IMR-90 (cell line): ENCODE results near the gene LMOD1. TPM values are rescaled to one million over a fixed set of nuclear protein-coding genes. Genes with fewer than 3 reads are reported as not detected.

Experiments used
- polyA plus RNA-seq, 3 experiments: library from polyadenylated mRNA; depleted of rRNA; stranded (reverse); fragments of >200 nt; gene quantifications; 2 replicates each; pipeline ENCODE4 v1.2.3, GENCODE V29; 2012; ENCODE audit warnings: low replicate concordance in 1 of 3
- total RNA-seq: library from RNA; depleted of rRNA; stranded (reverse); fragments of >200 nt; gene quantifications from 2 replicates; pipeline ENCODE4 v1.2.3, GENCODE V29; 2012
- TF ChIP-seq, protein P1 (sequence below): conservative IDR thresholded peaks from 2 replicates; pipeline ENCODE4 v1.5.1; 2012; ENCODE audit warnings: mild to moderate bottlenecking, low read depth, low read length, improper control_type of control experiment

Gene LMOD1
- total and polyA plus RNA-seq, 2 of the 4 experiments (the other 2 are of a cell fraction) = 51.7 to 53.2 TPM

GRCh38 chr1:201938440-201939035 is 7.8 kb downstream of the LMOD1 start (continued):
- TF ChIP-seq, protein P1, sequence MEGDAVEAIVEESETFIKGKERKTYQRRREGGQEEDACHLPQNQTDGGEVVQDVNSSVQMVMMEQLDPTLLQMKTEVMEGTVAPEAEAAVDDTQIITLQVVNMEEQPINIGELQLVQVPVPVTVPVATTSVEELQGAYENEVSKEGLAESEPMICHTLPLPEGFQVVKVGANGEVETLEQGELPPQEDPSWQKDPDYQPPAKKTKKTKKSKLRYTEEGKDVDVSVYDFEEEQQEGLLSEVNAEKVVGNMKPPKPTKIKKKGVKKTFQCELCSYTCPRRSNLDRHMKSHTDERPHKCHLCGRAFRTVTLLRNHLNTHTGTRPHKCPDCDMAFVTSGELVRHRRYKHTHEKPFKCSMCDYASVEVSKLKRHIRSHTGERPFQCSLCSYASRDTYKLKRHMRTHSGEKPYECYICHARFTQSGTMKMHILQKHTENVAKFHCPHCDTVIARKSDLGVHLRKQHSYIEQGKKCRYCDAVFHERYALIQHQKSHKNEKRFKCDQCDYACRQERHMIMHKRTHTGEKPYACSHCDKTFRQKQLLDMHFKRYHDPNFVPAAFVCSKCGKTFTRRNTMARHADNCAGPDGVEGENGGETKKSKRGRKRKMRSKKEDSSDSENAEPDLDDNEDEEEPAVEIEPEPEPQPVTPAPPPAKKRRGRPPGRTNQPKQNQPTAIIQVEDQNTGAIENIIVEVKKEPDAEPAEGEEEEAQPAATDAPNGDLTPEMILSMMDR = no peak
